ENCODE results near the gene SARS1. TPM values are rescaled to one million over a fixed set of nuclear protein-coding genes. Genes with fewer than 3 reads are reported as not detected.

Gene SARS1
- total RNA-seq, 1 donor: 235 TPM

- DNase-seq (ENCODE audit: low read depth): no peak
- H3K4me3 ChIP-seq (ENCODE audit: low read depth, low read length): no peak overlapping the region
- no peak for TF ChIP-seq CTCF (IDR thresholded peaks at IDR 0.05; ENCODE audit: insufficient read depth, low read depth, low read length)
These were observed 48.7 kb downstream of the SARS1 start for GRCh38 chr1:109262231-109263055.

- no peak overlapping the region for H3K4me3 ChIP-seq (ENCODE audit: low read depth, low read length)
- TF ChIP-seq CTCF (IDR thresholded peaks at IDR 0.05; ENCODE audit: insufficient read depth, low read depth, low read length): no peak
- no peak for DNase-seq (ENCODE audit: low read depth)
These were observed 49.5 kb downstream of the SARS1 start for GRCh38 chr1:109263234-109263596.

- TF ChIP-seq CTCF (IDR thresholded peaks at IDR 0.05; ENCODE audit: insufficient read depth, low read depth, low read length): peak; percentile 100
- DNase-seq (ENCODE audit: low read depth): peak; percentile 87
- no peak overlapping the region for H3K4me3 ChIP-seq (ENCODE audit: low read depth, low read length)
These were observed 50.1 kb downstream of the SARS1 start for GRCh38 chr1:109263597-109264378.

- DNase-seq (ENCODE audit: low read depth): no peak
- TF ChIP-seq CTCF (IDR thresholded peaks at IDR 0.05; ENCODE audit: insufficient read depth, low read depth, low read length): no peak
- no peak overlapping the region for H3K4me3 ChIP-seq (ENCODE audit: low read depth, low read length)
These were observed 50.6 kb downstream of the SARS1 start for GRCh38 chr1:109264379-109264755.

- no peak for TF ChIP-seq CTCF (IDR thresholded peaks at IDR 0.05; ENCODE audit: insufficient read depth, low read depth, low read length)
- no peak for DNase-seq (ENCODE audit: low read depth)
- no peak overlapping the region for H3K4me3 ChIP-seq (ENCODE audit: low read depth, low read length)
These were observed 51.3 kb downstream of the SARS1 start for GRCh38 chr1:109265016-109265415.

GRCh38 chr1:109265741-109266330, 52.1 kb downstream of the SARS1 start:
- no peak for DNase-seq (ENCODE audit: low read depth)
- H3K4me3 ChIP-seq (ENCODE audit: low read depth, low read length): no peak overlapping the region
- no peak for TF ChIP-seq CTCF (IDR thresholded peaks at IDR 0.05; ENCODE audit: insufficient read depth, low read depth, low read length)

All from fibroblast of villous mesenchyme (primary cell).